Spleen (tissue), 7 donors: Measurements from ENCODE around the gene GPBAR1.

Source experiments
- POLR2A ChIP-seq, 3 donors: fragments of 450-650 bp; IDR thresholded peaks; one replicate each; pipeline ENCODE4 v1.5.1; 2017; ENCODE audit warnings: antibody characterized with exemption in 3 of 3, mild to moderate bottlenecking in 1 of 3
- POLR2AphosphoS5 ChIP-seq, 3 donors: sonication (generic); formaldehyde crosslinking; IDR thresholded peaks; one replicate each; pipeline ENCODE4 v1.5.1; 2017; ENCODE audit warnings: antibody characterized with exemption in 3 of 3
- TF ChIP-seq, protein P1 (sequence below), 11 experiments: fragments of 200-600 bp in 7 of 11; fragments of 450-650 bp in 4 of 11; sonication (generic) in 4 of 11; IDR thresholded peaks in 8 of 11; conservative IDR thresholded peaks in 3 of 11; 1 replicate in 7 of 11; 2 replicates in 4 of 11; pipeline versions ENCODE4 v1.4.0 to v1.8.0; 2016 to 2021; ENCODE audit warnings: antibody characterized with exemption in 11 of 11, inconsistent platforms in 4 of 11, mild to moderate bottlenecking in 1 of 11
- donor health status: DM: no; HTN: no; CAD: no; lungs with moderate emphysema.
- donor health status: DM: no; HTN: no; CAD: no.
- donor health status: DM: no; HTN: no; CAD: no.

GRCh38 chr2:218228366-218229090, 32.3 kb upstream of the GPBAR1 start:
- TF ChIP-seq, protein P1, sequence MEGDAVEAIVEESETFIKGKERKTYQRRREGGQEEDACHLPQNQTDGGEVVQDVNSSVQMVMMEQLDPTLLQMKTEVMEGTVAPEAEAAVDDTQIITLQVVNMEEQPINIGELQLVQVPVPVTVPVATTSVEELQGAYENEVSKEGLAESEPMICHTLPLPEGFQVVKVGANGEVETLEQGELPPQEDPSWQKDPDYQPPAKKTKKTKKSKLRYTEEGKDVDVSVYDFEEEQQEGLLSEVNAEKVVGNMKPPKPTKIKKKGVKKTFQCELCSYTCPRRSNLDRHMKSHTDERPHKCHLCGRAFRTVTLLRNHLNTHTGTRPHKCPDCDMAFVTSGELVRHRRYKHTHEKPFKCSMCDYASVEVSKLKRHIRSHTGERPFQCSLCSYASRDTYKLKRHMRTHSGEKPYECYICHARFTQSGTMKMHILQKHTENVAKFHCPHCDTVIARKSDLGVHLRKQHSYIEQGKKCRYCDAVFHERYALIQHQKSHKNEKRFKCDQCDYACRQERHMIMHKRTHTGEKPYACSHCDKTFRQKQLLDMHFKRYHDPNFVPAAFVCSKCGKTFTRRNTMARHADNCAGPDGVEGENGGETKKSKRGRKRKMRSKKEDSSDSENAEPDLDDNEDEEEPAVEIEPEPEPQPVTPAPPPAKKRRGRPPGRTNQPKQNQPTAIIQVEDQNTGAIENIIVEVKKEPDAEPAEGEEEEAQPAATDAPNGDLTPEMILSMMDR (IDR thresholded peaks at IDR 0.05 in 8 of 11, conservative IDR thresholded peaks at IDR 0.05 in 3 of 11) = no peak
- TF ChIP-seq POLR2AphosphoS5 (IDR thresholded peaks at IDR 0.05) = no peak
- TF ChIP-seq POLR2A (IDR thresholded peaks at IDR 0.05) = no peak
